NCI-H1048 (cell line): Measurements from ENCODE around the gene MPZL3.

ENCODE experiments used
- DNase-seq: peaks from one replicate; lab custom pipeline; 2025; lab: John Stamatoyannopoulos, UW

Gene MPZL3

GRCh38 chr11:118264569-118265465 lies 12.7 kb upstream of the MPZL3 start:
- no peak for DNase-seq

GRCh38 chr11:118263695-118264568 lies 11.8 kb upstream of the MPZL3 start, which contains the start of gene MPZL2:
Gene MPZL2 (minus strand): TSS chr11:118264297. CDS start chr11:118264153, 144 bp downstream.
- DNase-seq = no peak

- DNase-seq = no peak
Observed at GRCh38 chr11:118263112-118263511, 10.9 kb upstream of the MPZL3 start.

GRCh38 chr11:118260353-118260752 lies 8.2 kb upstream of the MPZL3 start:
- no peak for DNase-seq

GRCh38 chr11:118259138-118259537 lies 7.0 kb upstream of the MPZL3 start:
- no peak for DNase-seq

GRCh38 chr11:118258410-118258809 lies 6.2 kb upstream of the MPZL3 start:
- DNase-seq = no peak

GRCh38 chr11:118252688-118253087 lies 523 bp upstream of the MPZL3 start:
- no peak for DNase-seq

- no peak for DNase-seq
Observed at GRCh38 chr11:118247041-118247440, 5.1 kb downstream of the MPZL3 start.

- no peak for DNase-seq
Observed at GRCh38 chr11:118245936-118246562, 6.1 kb downstream of the MPZL3 start.

- no peak for DNase-seq
Observed at GRCh38 chr11:118243993-118244762, 8.0 kb downstream of the MPZL3 start.

- DNase-seq = no peak
Observed at GRCh38 chr11:118243161-118243560, 9.0 kb downstream of the MPZL3 start.

- DNase-seq = no peak
Observed at GRCh38 chr11:118241764-118242098, 10.4 kb downstream of the MPZL3 start.

- DNase-seq = no peak
Observed at GRCh38 chr11:118240999-118241763, 11.0 kb downstream of the MPZL3 start.

- DNase-seq = no peak
Observed at GRCh38 chr11:118239509-118240205, 12.5 kb downstream of the MPZL3 start.

- DNase-seq = no peak
Observed at GRCh38 chr11:118238929-118239328, 13.2 kb downstream of the MPZL3 start.

- no peak for DNase-seq
Observed at GRCh38 chr11:118238421-118238820, 13.7 kb downstream of the MPZL3 start.

GRCh38 chr11:118236170-118236569 lies 16.0 kb downstream of the MPZL3 start:
- no peak for DNase-seq

GRCh38 chr11:118234833-118235232 lies 17.3 kb downstream of the MPZL3 start:
- no peak for DNase-seq

GRCh38 chr11:118233850-118234249 lies 18.3 kb downstream of the MPZL3 start:
- DNase-seq = no peak

- DNase-seq = no peak
Observed at GRCh38 chr11:118233377-118233776, 18.8 kb downstream of the MPZL3 start.
